ENCODE results near the gene PSRC1. TPM values are rescaled to one million over a fixed set of nuclear protein-coding genes. Genes with fewer than 3 reads are reported as not detected.

Gene PSRC1
- total RNA-seq, 4 donors from 2014 or later, result 1.9 to 18.0 (median 4.4) TPM

DNA sequence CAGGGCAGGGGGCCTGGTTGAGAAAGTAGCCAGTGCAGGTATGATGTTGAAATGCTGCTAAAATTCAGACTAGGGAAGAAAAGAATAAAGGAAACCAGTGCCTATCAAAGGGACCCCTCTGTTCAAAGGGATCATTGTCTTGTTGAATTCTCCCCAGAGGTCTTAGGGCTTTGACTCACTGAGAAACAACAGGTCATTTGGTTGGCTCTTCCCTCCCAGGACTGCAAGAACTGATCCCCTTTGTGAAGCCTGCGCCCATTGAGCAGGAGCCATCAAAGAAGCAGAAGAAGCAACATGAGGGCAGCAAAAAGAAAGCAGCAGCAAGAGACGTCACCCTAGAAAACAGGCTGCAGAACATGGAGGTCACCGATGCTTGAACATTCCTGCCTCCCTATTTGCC, 45.4 kb downstream of the PSRC1 start:
- H3K9me3 ChIP-seq, result no peaks in the 10 kb centered on the region

DNA sequence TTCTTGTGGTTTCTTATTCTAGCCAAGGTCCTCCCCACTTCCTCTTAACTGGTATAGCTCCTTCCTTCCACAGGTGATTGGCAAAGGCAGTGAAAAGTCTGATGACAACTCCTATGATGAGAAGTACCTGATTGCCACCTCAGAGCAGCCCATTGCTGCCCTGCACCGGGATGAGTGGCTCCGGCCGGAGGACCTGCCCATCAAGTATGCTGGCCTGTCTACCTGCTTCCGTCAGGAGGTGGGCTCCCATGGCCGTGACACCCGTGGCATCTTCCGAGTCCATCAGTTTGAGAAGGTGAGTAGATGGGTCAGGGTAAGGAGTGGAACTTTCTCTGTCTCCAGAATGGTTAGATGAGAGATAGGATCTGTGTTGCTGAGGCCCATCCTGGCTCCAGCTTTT, 47.8 kb downstream of the PSRC1 start:
- Histone ChIP-seq H3K4me3 (no peak overlapping the region), H3K4me1 (no peaks in the 10 kb centered on the region), H3K27ac (no peak overlapping the region), H3K36me3 (peaks cover 3 to 71% (median 38%) of the 10 kb centered on the region in 4 donors), H3K9me3 (no peaks in the 10 kb centered on the region), H3K27me3 (no peaks in the 10 kb centered on the region)
- TF ChIP-seq, protein P1, sequence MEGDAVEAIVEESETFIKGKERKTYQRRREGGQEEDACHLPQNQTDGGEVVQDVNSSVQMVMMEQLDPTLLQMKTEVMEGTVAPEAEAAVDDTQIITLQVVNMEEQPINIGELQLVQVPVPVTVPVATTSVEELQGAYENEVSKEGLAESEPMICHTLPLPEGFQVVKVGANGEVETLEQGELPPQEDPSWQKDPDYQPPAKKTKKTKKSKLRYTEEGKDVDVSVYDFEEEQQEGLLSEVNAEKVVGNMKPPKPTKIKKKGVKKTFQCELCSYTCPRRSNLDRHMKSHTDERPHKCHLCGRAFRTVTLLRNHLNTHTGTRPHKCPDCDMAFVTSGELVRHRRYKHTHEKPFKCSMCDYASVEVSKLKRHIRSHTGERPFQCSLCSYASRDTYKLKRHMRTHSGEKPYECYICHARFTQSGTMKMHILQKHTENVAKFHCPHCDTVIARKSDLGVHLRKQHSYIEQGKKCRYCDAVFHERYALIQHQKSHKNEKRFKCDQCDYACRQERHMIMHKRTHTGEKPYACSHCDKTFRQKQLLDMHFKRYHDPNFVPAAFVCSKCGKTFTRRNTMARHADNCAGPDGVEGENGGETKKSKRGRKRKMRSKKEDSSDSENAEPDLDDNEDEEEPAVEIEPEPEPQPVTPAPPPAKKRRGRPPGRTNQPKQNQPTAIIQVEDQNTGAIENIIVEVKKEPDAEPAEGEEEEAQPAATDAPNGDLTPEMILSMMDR (IDR thresholded peaks at IDR 0.05), result no peak
- no peak for TF ChIP-seq POLR2AphosphoS5 (IDR thresholded peaks at IDR 0.05)
- no peak for TF ChIP-seq POLR2A (IDR thresholded peaks at IDR 0.05)
- no peak for TF ChIP-seq EP300 (IDR thresholded peaks at IDR 0.05; ENCODE audit: low read depth)
- intact Hi-C loops (cut with DNase I; ENCODE audit: low total_unique reads) (no loop called here), in situ Hi-C loops (cut with MboI; ENCODE audit: low pct_ligation_motif_present in 1 of 4, low pct_unique_long_range_greater_than_20kb in 1 of 4, low sequenced_read_pairs in 3 of 4) (no loop called here)
- no peak for DNase-seq
- 85 to 95% methylated on average over 4 to 7 of the region's 7 CpGs for WGBS, 2 donors (ENCODE audit: low coverage in 1 of 2)

More for the DNA sequence above, 45.4 kb downstream of the PSRC1 start:
- TF ChIP-seq POLR2AphosphoS5 (IDR thresholded peaks at IDR 0.05) (no peak), EP300 (IDR thresholded peaks at IDR 0.05; ENCODE audit: low read depth) (no peak), POLR2A (IDR thresholded peaks at IDR 0.05) (no peak)
- TF ChIP-seq, protein P1 (IDR thresholded peaks at IDR 0.05), result no peak
- no peak overlapping the region for H3K4me3 ChIP-seq
- in situ Hi-C loops (cut with MboI; ENCODE audit: low pct_ligation_motif_present in 1 of 4, low pct_unique_long_range_greater_than_20kb in 1 of 4, low sequenced_read_pairs in 3 of 4), result no loop called here
- no peak overlapping the region for H3K27ac ChIP-seq
- peaks cover 8% of the 10 kb centered on the region for H3K27me3 ChIP-seq
- H3K36me3 ChIP-seq, result peaks cover 0 to 50% (median 27%) of the 10 kb centered on the region in 4 donors
- intact Hi-C loops (cut with DNase I; ENCODE audit: low total_unique reads), result no loop called here
- WGBS, 2 donors (ENCODE audit: low coverage in 1 of 2), result 90 to 92% methylated on average over 2 to 3 of the region's 3 CpGs
- no peak for DNase-seq
- peaks cover 11 to 14% (median 13%) of the 10 kb centered on the region in 4 donors for H3K4me1 ChIP-seq

DNA sequence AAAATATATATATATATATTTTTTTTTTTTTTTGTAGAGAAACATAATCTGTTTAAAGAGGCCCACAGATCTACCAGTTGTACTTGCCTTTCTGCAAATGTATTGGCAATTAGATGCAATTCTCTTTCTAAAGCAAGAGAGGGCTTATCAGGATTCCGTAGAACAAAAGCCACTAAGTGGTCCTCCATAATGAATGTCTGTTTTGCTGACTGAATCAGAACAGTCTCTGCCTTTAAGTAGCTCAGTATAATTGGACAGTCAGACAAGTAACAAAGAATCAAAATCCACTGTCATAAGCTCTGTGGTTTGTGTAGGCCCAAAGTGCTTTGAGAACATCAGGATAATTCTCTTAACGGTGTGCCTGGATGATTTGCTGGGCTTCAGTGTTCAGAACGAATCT, 51.9 kb downstream of the PSRC1 start:
- Histone ChIP-seq H3K9me3 (no peaks in the 10 kb centered on the region), H3K27ac (no peak overlapping the region), H3K27me3 (no peaks in the 10 kb centered on the region), H3K4me1 (no peaks in the 10 kb centered on the region), H3K4me3 (no peak overlapping the region), H3K36me3 (peaks cover 3 to 73% (median 37%) of the 10 kb centered on the region in 4 donors)
- intact Hi-C loops (cut with DNase I; ENCODE audit: low total_unique reads) (no loop called here), in situ Hi-C loops (cut with MboI; ENCODE audit: low pct_ligation_motif_present in 1 of 4, low pct_unique_long_range_greater_than_20kb in 1 of 4, low sequenced_read_pairs in 3 of 4) (no loop called here)
- TF ChIP-seq EP300 (IDR thresholded peaks at IDR 0.05; ENCODE audit: low read depth) (no peak), POLR2A (IDR thresholded peaks at IDR 0.05) (no peak), POLR2AphosphoS5 (IDR thresholded peaks at IDR 0.05) (no peak)
- TF ChIP-seq, protein P1 (IDR thresholded peaks at IDR 0.05), result no peak
- 86 to 100% methylated on average over 1 to 3 of the region's 3 CpGs for WGBS, 2 donors (ENCODE audit: low coverage in 1 of 2)
- DNase-seq, result no peak

Other genes starting within 250 kb of the PSRC1 start
- gene WDR47, start 241.0 kb downstream of the PSRC1 start, total RNA-seq, result 10 to 100 TPM in 2 of 4 donors, 1 to 10 TPM in 2; 6.7 to 12.1 (median 9.7) TPM
- 10 to 100 TPM in 3 of 4 donors, 1 to 10 TPM in 1; 4.0 to 33.0 (median 32.0) TPM for gene TAF13, start 207.1 kb downstream of the PSRC1 start, total RNA-seq
- 10 to 100 TPM in 3 of 4 donors, 1 to 10 TPM in 1; 2.2 to 23.0 (median 18.8) TPM for gene TMEM167B, start 192.4 kb downstream of the PSRC1 start, total RNA-seq
- gene ELAPOR1, start 169.0 kb downstream of the PSRC1 start, total RNA-seq, result 10 to 100 TPM; 19.5 to 72.2 (median 38.4) TPM
- 100 to 1,000 TPM in 3 of 4 donors, 10 to 100 TPM in 1; 79.4 to 150 (median 125) TPM for gene SARS1, start 69.2 kb downstream of the PSRC1 start, total RNA-seq
- gene CELSR2, start 33.6 kb downstream of the PSRC1 start, total RNA-seq, result 1 to 10 TPM; 1.8 to 3.7 (median 3.2) TPM
- not detected for gene MYBPHL, start 23.9 kb upstream of the PSRC1 start, total RNA-seq
- gene SORT1, start 114.8 kb upstream of the PSRC1 start, total RNA-seq, result 10 to 100 TPM; 53.5 to 79.3 (median 66.2) TPM
- gene PSMA5, start 143.3 kb upstream of the PSRC1 start, total RNA-seq, result 10 to 100 TPM; 28.4 to 41.8 (median 33.3) TPM
- 1 to 10 TPM in 1 of 4 donors, under 1 TPM in 3; 0.40 to 4.1 (median 0.44) TPM for gene SYPL2, start 183.4 kb upstream of the PSRC1 start, total RNA-seq
- 10 to 100 TPM in 1 of 4 donors, 1 to 10 TPM in 3; 2.7 to 12.3 (median 6.2) TPM for gene ATXN7L2, start 200.8 kb upstream of the PSRC1 start, total RNA-seq
- gene CYB561D1, start 210.9 kb upstream of the PSRC1 start, total RNA-seq, result 10 to 100 TPM; 10.5 to 37.4 (median 17.3) TPM
- gene AMIGO1, start 226.6 kb upstream of the PSRC1 start, total RNA-seq, result 1 to 10 TPM in 2 of 4 donors, under 1 TPM in 2; 0.60 to 8.1 (median 3.5) TPM

All from transverse colon (tissue), 4 donors.